ENCODE data around the gene CXCR4.
"Not testable (repeated sequence)": the region's sequence is repeated elsewhere in the genome, so short reads cannot be mapped to it uniquely, and the experiment has no call there.

Gene CXCR4

DNA sequence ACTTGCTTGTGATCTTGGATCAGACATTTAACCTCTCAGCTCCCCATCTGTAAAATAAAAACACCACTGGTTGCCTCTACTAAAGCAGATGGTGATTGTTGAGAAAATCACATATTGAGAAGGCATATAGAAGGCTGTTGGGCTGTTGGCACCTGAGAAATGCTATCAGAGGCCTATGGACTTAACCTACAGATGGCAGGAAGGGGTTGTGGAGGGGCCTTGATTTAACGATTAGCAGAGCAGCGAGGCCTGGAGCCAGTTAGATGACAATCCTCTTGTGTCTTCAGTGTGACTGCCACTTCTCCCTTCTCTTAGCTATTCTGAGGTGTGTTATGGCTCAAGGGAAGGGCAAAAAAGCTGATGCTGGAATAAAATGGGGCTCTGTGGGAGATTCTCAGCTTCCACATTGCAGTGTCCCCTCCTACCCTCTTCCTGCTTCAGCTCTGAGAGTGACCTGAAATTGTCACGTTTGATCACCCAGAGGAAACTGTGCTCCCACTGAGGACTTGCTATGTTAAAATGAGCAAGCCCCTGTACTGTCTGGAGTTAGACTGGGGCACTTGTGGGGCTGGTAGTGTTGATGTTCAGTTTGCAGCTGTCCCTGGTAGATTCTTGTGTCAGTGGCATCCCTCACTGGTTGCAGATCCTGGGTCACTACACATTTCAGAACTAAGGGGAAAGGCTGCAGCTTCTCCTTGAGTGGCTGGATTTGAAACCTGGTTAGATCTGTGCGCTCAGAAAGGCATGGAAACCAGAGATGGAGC lies 31.5 kb downstream of the CXCR4 start:
- no peak for DNase-seq (ENCODE audit: extremely low read depth, low read depth)
- TF ChIP-seq, protein P1, sequence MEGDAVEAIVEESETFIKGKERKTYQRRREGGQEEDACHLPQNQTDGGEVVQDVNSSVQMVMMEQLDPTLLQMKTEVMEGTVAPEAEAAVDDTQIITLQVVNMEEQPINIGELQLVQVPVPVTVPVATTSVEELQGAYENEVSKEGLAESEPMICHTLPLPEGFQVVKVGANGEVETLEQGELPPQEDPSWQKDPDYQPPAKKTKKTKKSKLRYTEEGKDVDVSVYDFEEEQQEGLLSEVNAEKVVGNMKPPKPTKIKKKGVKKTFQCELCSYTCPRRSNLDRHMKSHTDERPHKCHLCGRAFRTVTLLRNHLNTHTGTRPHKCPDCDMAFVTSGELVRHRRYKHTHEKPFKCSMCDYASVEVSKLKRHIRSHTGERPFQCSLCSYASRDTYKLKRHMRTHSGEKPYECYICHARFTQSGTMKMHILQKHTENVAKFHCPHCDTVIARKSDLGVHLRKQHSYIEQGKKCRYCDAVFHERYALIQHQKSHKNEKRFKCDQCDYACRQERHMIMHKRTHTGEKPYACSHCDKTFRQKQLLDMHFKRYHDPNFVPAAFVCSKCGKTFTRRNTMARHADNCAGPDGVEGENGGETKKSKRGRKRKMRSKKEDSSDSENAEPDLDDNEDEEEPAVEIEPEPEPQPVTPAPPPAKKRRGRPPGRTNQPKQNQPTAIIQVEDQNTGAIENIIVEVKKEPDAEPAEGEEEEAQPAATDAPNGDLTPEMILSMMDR (IDR thresholded peaks at IDR 0.05; ENCODE audit: low read depth, low read length), result no peak

GRCh38 chr2:136085453-136086209 lies 32.3 kb downstream of the CXCR4 start:
- TF ChIP-seq, protein P1 (IDR thresholded peaks at IDR 0.05; ENCODE audit: low read depth, low read length), result no peak
- DNase-seq (ENCODE audit: extremely low read depth, low read depth), result no peak

DNA sequence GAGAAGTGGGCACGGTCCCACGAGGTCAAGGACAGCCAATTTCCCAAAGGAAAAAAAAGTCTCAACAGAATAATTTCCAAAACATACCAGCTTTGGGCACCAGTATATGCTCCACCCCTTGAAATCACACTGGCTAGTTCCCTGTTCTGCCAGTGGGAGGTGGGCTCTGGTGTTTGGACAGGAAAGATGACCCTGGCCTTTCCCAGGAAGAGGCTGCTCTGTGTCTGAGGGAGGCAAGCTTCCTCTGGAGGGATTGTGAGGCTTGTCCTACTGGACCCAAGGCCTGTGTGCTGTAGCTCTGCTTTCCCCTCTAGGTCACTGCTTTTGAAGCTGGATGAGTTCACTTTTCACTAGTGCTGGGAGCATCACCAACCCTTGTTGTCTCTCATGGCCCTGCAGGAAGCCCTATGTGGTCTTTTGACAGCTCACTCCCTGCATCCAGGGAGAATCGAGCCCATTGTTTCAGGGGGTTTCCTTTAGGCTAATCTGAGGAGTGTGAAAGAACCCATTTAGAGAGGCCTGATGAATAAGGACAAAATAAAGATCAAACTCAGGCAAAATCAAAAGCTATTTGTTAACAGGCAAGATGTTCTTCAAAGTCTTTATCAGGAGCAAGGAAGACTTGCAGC lies 36.3 kb downstream of the CXCR4 start:
- DNase-seq (ENCODE audit: extremely low read depth, low read depth), result no peak
- TF ChIP-seq, protein P1 (IDR thresholded peaks at IDR 0.05; ENCODE audit: low read depth, low read length), result no peak

DNA sequence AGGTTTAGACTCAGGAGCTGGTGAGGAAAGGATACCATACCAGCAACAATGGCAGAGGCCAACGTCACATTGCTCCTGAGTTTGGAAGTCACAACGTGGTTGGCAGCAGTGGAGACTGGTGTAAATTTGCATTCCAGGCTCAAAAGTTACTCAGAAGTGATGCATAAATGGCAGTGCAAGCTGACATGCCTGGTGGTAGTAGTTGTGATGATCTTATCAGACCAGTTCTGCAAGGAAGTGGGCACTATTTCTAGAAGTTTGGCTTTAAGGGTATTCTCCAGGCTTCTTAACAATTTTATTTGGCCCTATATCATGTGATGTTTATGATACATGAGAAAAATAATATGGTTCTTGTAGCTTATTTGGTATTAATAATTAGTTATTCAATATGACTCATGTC lies 37.8 kb downstream of the CXCR4 start:
- TF ChIP-seq, protein P1 (IDR thresholded peaks at IDR 0.05; ENCODE audit: low read depth, low read length), result no peak
- DNase-seq (ENCODE audit: extremely low read depth, low read depth), result no peak

DNA sequence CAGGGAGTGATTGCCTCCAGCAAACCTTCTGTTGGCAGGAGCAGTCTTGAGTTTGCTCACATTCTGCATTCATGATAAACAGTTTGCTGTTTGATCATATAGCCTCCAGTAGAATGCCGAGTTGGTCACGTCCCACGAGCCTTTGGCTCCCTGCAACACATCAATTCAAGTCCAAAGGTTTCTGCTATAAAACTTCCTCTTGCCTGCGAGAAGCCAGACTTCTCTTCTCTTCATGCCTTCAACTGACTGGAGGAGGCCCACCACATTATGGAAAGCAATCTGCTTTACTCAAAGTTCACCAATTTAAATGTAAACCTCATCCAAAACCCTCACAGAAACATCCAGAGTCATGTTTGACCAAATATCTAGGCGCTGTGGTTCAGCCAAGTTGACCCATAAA lies 40.8 kb downstream of the CXCR4 start:
- no peak for DNase-seq (ENCODE audit: extremely low read depth, low read depth)
- TF ChIP-seq, protein P1 (IDR thresholded peaks at IDR 0.05; ENCODE audit: low read depth, low read length), result no peak

GRCh38 chr2:136075476-136075875 lies 42.5 kb downstream of the CXCR4 start:
- no peak for DNase-seq (ENCODE audit: extremely low read depth, low read depth)
- TF ChIP-seq, protein P1 (IDR thresholded peaks at IDR 0.05; ENCODE audit: low read depth, low read length), result no peak

GRCh38 chr2:136072621-136073020 lies 45.3 kb downstream of the CXCR4 start:
- DNase-seq (ENCODE audit: extremely low read depth, low read depth), result no peak
- TF ChIP-seq, protein P1 (IDR thresholded peaks at IDR 0.05; ENCODE audit: low read depth, low read length), result no peak

GRCh38 chr2:136071887-136072286 lies 46.1 kb downstream of the CXCR4 start:
- DNase-seq (ENCODE audit: extremely low read depth, low read depth), result not testable (repeated sequence)
